Peyer's patch (tissue), 4 donors: ENCODE results near the gene POGZ. TPM values are rescaled to one million over a fixed set of nuclear protein-coding genes. Genes with fewer than 3 reads are reported as not detected.

Source experiments
- DNase-seq, 3 donors: peaks; one replicate each; pipeline ENCODE4 v3.0.0-alpha.2; 2017 to 2019
- H3K27ac ChIP-seq, 4 donors: fragments of 200-600 bp; sonication (generic); one replicate each; pipeline ENCODE4 v1.5.1; 2016 to 2019
- H3K27me3 ChIP-seq, 2 donors: fragments of 200-600 bp; sonication (generic); one replicate each; pipeline ENCODE4 v1.5.1; 2019
- H3K36me3 ChIP-seq, 3 donors: fragments of 200-600 bp; sonication (generic); one replicate each; pipeline ENCODE4 v1.5.1; 2016 to 2019
- H3K4me1 ChIP-seq, 4 donors: fragments of 200-600 bp; sonication (generic); one replicate each; pipeline ENCODE4 v1.5.1; 2016 to 2019
- H3K4me3 ChIP-seq, 4 donors: fragments of 200-600 bp; sonication (generic); 1 replicate in 3 of 4; 2 replicates in 1 of 4; pipeline ENCODE4 v1.5.1; 2016 to 2019; ENCODE audit warnings: mild to moderate bottlenecking in 1 of 4
- H3K9me3 ChIP-seq, 4 donors: fragments of 200-600 bp; sonication (generic); one replicate each; pipeline ENCODE4 v1.5.1; 2016 to 2019; ENCODE audit warnings: mild to moderate bottlenecking in 1 of 4
- CTCF ChIP-seq, 6 experiments: fragments of 450-650 bp in 4 of 6; fragments of 200-600 bp in 2 of 6; sonication (generic) in 1 of 6; IDR thresholded peaks; one replicate each; pipeline ENCODE4 v1.5.1; 2017 to 2019; ENCODE audit warnings: antibody characterized with exemption in 6 of 6, mild to moderate bottlenecking in 3 of 6, moderate library complexity in 1 of 6
- POLR2A ChIP-seq, 2 donors: fragments of 450-650 bp; IDR thresholded peaks; one replicate each; pipeline ENCODE4 v1.5.1; 2017; ENCODE audit warnings: antibody characterized with exemption in 2 of 2, mild to moderate bottlenecking in 2 of 2, moderate library complexity in 2 of 2
- total RNA-seq, 4 donors: library from RNA; depleted of rRNA; stranded (reverse); fragments of >200 nt; gene quantifications; one replicate each; pipeline ENCODE4 v1.1.0, GENCODE V29; 2016

The POGZ gene
- total RNA-seq, 4 donors from 2014 or later = 49.5 to 91.3 (median 52.6) TPM

- Histone ChIP-seq H3K27ac (no peak overlapping the region), H3K36me3 (peaks cover 3 to 95% (median 4%) of the 10 kb centered on the region in 3 donors)
- DNase-seq = no peak
Measured at GRCh38 chr1:151411884-151412283, 47.4 kb downstream of the POGZ start.

GRCh38 chr1:151408891-151409290, 50.4 kb downstream of the POGZ start:
- Histone ChIP-seq H3K27ac (no peak overlapping the region), H3K27me3 (no peaks in the 10 kb centered on the region), H3K9me3 (no peaks in the 10 kb centered on the region), H3K4me1 (no peaks in the 10 kb centered on the region), H3K4me3 (no peak overlapping the region), H3K36me3 (peaks cover 3 to 95% (median 4%) of the 10 kb centered on the region in 3 donors)
- DNase-seq = no peak
- no peak for TF ChIP-seq POLR2A (IDR thresholded peaks at IDR 0.05)
- no peak for TF ChIP-seq CTCF (IDR thresholded peaks at IDR 0.05)

More at GRCh38 chr1:151411884-151412283, 47.4 kb downstream of the POGZ start:
- Histone ChIP-seq H3K27me3 (no peaks in the 10 kb centered on the region), H3K9me3 (no peaks in the 10 kb centered on the region), H3K4me1 (no peaks in the 10 kb centered on the region), H3K4me3 (no peak overlapping the region)
- TF ChIP-seq CTCF (IDR thresholded peaks at IDR 0.05) = no peak
- TF ChIP-seq POLR2A (IDR thresholded peaks at IDR 0.05) = no peak

- DNase-seq = no peak
- H3K27me3 ChIP-seq = no peaks in the 10 kb centered on the region
- no peaks in the 10 kb centered on the region for H3K9me3 ChIP-seq
- no peak overlapping the region for H3K4me3 ChIP-seq
- H3K4me1 ChIP-seq = no peaks in the 10 kb centered on the region
- TF ChIP-seq CTCF (IDR thresholded peaks at IDR 0.05) = no peak
- TF ChIP-seq POLR2A (IDR thresholded peaks at IDR 0.05) = no peak
- H3K27ac ChIP-seq = no peak overlapping the region
- peaks cover 3 to 85% (median 4%) of the 10 kb centered on the region in 3 donors for H3K36me3 ChIP-seq
Measured at GRCh38 chr1:151407304-151407703, 52.0 kb downstream of the POGZ start.

- Histone ChIP-seq H3K36me3 (peaks cover 3 to 85% (median 4%) of the 10 kb centered on the region in 3 donors), H3K4me3 (no peak overlapping the region)
Measured at GRCh38 chr1:151406176-151406575, 53.1 kb downstream of the POGZ start.

GRCh38 chr1:151405187-151405951, 53.9 kb downstream of the POGZ start:
- no peak overlapping the region for H3K27ac ChIP-seq
- peaks cover 3 to 81% (median 4%) of the 10 kb centered on the region in 3 donors for H3K36me3 ChIP-seq
- no peaks in the 10 kb centered on the region for H3K27me3 ChIP-seq
- H3K9me3 ChIP-seq = no peaks in the 10 kb centered on the region
- H3K4me1 ChIP-seq = peaks cover 0 to 8% (median 2%) of the 10 kb centered on the region in 4 donors
- TF ChIP-seq CTCF (IDR thresholded peaks at IDR 0.05) (no peak), POLR2A (IDR thresholded peaks at IDR 0.05) (no peak)
- H3K4me3 ChIP-seq = no peak overlapping the region
- DNase-seq = no peak

More at GRCh38 chr1:151406176-151406575, 53.1 kb downstream of the POGZ start:
- H3K9me3 ChIP-seq = no peaks in the 10 kb centered on the region
- no peak for TF ChIP-seq POLR2A (IDR thresholded peaks at IDR 0.05)
- TF ChIP-seq CTCF (IDR thresholded peaks at IDR 0.05) = no peak
- H3K27ac ChIP-seq = no peak overlapping the region
- no peaks in the 10 kb centered on the region for H3K27me3 ChIP-seq
- DNase-seq = no peak
- H3K4me1 ChIP-seq = no peaks in the 10 kb centered on the region
